Right lobe of liver (tissue), 6 donors: Measurements from ENCODE around the gene UNC119B. TPM values are rescaled to one million over a fixed set of nuclear protein-coding genes. Genes with fewer than 3 reads are reported as not detected.

Experiments
- ATAC-seq, 4 donors: fragments of 200-7000 bp; cut with Tn5 transposase; one replicate each; pipeline ENCODE4 v1.9.1; 2020; ENCODE audit warnings: mild to moderate bottlenecking in 4 of 4, moderate library complexity in 4 of 4
- DNase-seq, 3 donors: peaks; one replicate each; pipeline ENCODE4 v3.0.0-alpha.2; 2020
- H3K27ac ChIP-seq, 3 donors: fragments of 200-600 bp; one replicate each; pipeline ENCODE4 v1.8.0; 2022
- H3K27me3 ChIP-seq, 2 donors: fragments of 200-600 bp; one replicate each; pipeline ENCODE4 v1.8.0; 2022
- H3K36me3 ChIP-seq, 4 donors: fragments of 200-600 bp; sonication (generic) in 1 of 4; one replicate each; pipeline versions ENCODE4 v1.5.1 to v1.8.0; 2017 to 2022; ENCODE audit warnings: control low read depth in 1 of 4
- H3K4me1 ChIP-seq, 4 donors: fragments of 200-600 bp; sonication (generic) in 1 of 4; one replicate each; pipeline versions ENCODE4 v1.5.1 to v1.8.0; 2017 to 2022; ENCODE audit warnings: control low read depth in 1 of 4
- H3K4me3 ChIP-seq, 3 donors: fragments of 200-600 bp; one replicate each; pipeline ENCODE4 v1.8.0; 2022
- H3K9me3 ChIP-seq, 4 donors: fragments of 200-600 bp; sonication (generic) in 1 of 4; one replicate each; pipeline versions ENCODE4 v1.5.1 to v1.8.0; 2017 to 2022; ENCODE audit warnings: control low read depth in 1 of 4
- POLR2A ChIP-seq: fragments of 450-650 bp; IDR thresholded peaks from one replicate; pipeline ENCODE4 v1.6.1; 2017; ENCODE audit warnings: antibody characterized with exemption, mild to moderate bottlenecking
- WGBS: methylation state at CpG from one replicate; pipeline ENCODE4 v1.1.6; 2018; ENCODE audit warnings: low coverage, low lambda C conversion rate; ENCODE audit not compliant: insufficient coverage; ENCODE audit errors: missing lambda C conversion rate; 5-methylcytosine and 5-hydroxymethylcytosine counted together
- intact Hi-C, 2 donors: fragments of 100-400 bp; cut with DNase I; formaldehyde crosslinking; loops; one replicate each; pipeline versions ENCODE4 v1.11.2 to v1.14.1; 2022
- total RNA-seq, 6 experiments: library from RNA; depleted of rRNA in 2 of 6; stranded (reverse); fragments of >200 nt in 2 of 6; fragmentation: NEBNext Ultra II Directional in 3 of 6; extraction: Animal tissue kit (Norgen Biotek cat#: 25700) in 3 of 6; gene quantifications; one replicate each; pipeline versions ENCODE4 v1.1.0 to v1.2.4, GENCODE V29; 2016 to 2023
- TF ChIP-seq, protein P1 (sequence below), 4 donors: fragments of 200-600 bp in 3 of 4; fragments of 450-650 bp in 1 of 4; IDR thresholded peaks; one replicate each; pipeline versions ENCODE4 v1.5.1 to v1.8.0; 2016 to 2022; ENCODE audit warnings: antibody characterized with exemption in 4 of 4, mild to moderate bottlenecking in 2 of 4
- donor health status: DM: no; HTN: yes; CAD: no.
- donor health status: DM: no; HTN: no; CAD: no.
- donor health status: DM: no; HTN: no; CAD: no.
- donor health status: DM: no; HTN: yes; CAD: no.
- donor health status: DM: no; HTN: yes; CAD: no.

Gene UNC119B
- total RNA-seq, 6 experiments from 2014 or later = 4.7 to 10.2 (median 6.6) TPM

DNA sequence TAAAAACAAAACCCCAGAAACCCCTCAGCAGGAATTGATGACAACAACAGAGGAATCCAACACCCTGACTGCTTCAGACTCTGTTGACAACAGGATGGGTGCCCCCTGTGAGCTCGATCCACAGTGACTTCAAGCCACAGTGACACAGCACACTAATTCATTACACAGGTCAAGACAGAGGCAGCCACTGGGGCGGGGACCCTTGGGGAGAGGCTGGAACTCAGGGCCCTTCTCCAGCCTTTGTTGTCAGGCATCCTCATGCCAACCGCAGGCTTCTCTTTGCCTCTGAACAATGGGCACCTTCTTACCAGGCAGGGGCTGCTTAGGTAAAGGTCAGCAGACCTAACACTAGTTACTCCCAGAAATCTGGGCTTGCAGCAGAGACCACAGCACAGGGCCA, 53.0 kb downstream of the UNC119B start:
- DNase-seq (no peak), ATAC-seq (no peak)
- no peaks in the 10 kb centered on the region for H3K9me3 ChIP-seq
- TF ChIP-seq, protein P1, sequence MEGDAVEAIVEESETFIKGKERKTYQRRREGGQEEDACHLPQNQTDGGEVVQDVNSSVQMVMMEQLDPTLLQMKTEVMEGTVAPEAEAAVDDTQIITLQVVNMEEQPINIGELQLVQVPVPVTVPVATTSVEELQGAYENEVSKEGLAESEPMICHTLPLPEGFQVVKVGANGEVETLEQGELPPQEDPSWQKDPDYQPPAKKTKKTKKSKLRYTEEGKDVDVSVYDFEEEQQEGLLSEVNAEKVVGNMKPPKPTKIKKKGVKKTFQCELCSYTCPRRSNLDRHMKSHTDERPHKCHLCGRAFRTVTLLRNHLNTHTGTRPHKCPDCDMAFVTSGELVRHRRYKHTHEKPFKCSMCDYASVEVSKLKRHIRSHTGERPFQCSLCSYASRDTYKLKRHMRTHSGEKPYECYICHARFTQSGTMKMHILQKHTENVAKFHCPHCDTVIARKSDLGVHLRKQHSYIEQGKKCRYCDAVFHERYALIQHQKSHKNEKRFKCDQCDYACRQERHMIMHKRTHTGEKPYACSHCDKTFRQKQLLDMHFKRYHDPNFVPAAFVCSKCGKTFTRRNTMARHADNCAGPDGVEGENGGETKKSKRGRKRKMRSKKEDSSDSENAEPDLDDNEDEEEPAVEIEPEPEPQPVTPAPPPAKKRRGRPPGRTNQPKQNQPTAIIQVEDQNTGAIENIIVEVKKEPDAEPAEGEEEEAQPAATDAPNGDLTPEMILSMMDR (IDR thresholded peaks at IDR 0.05) = no peak
- TF ChIP-seq POLR2A = no peak
- no peaks in the 10 kb centered on the region for H3K27me3 ChIP-seq
- H3K4me1 ChIP-seq = no peaks in the 10 kb centered on the region
- H3K36me3 ChIP-seq = peaks cover 0 to 58% (median 15%) of the 10 kb centered on the region in 4 donors
- H3K4me3 ChIP-seq = no peak overlapping the region
- H3K27ac ChIP-seq = no peak overlapping the region
- intact Hi-C loops = no loop called here
- 80% methylated on average over 1 of the region's 3 CpGs for WGBS

DNA sequence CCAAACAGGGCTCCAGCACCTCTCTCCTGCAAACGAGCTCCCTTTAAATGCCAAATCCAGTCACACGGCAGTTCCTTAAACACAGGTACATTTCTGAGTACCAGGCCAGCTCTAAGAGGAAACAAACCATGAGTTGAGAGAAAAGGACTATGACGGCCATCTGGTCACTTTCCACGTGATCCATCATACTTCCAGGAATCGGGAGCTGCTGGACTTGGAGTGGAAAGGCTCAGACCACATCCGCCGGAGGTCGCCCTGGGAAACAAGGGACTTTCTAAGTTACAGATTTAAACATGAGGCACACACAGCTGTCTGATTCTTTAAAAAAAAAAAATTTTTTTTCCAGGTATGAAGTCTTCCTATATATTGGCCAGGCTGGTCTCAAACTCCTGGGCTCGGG, 54.6 kb downstream of the UNC119B start:
- H3K4me3 ChIP-seq = no peak overlapping the region
- no peak for TF ChIP-seq POLR2A
- TF ChIP-seq, protein P1 (IDR thresholded peaks at IDR 0.05) = no peak
- DNase-seq = no peak
- H3K4me1 ChIP-seq = no peaks in the 10 kb centered on the region
- H3K9me3 ChIP-seq = no peaks in the 10 kb centered on the region
- intact Hi-C loops = no loop called here
- ATAC-seq = no peak
- no peaks in the 10 kb centered on the region for H3K27me3 ChIP-seq
- no peak overlapping the region for H3K27ac ChIP-seq
- WGBS = 84% methylated on average over 8 of the region's 9 CpGs
- peaks cover 0 to 67% (median 15%) of the 10 kb centered on the region in 4 donors for H3K36me3 ChIP-seq

DNA sequence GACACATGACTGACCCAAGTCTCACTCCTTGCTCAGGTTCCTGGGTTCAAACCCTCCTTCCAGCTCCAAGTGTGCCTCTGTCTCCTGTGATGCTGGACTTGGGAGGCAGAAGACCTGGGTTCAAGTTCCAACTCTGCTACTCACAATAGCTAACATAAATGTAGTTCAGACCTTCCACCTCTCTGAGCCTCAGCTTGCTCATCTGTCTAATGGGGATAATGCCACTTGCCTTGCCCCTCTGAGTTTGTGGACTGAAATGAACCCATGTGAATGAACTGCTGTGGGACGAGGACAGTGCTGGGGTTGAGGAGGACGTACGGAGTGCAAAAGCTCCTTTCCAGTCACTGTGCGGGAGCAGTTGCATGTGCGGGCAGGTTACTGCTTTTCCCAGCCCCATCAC, 56.3 kb downstream of the UNC119B start:
- H3K36me3 ChIP-seq = peaks cover 0 to 63% (median 15%) of the 10 kb centered on the region in 4 donors
- no peaks in the 10 kb centered on the region for H3K9me3 ChIP-seq
- H3K4me1 ChIP-seq = no peaks in the 10 kb centered on the region
- intact Hi-C loops = no loop called here
- no peaks in the 10 kb centered on the region for H3K27me3 ChIP-seq
- WGBS = 72% methylated on average over 5 of the region's 5 CpGs
- no peak overlapping the region for H3K27ac ChIP-seq
- ATAC-seq (no peak), DNase-seq (no peak)
- no peak overlapping the region for H3K4me3 ChIP-seq
- TF ChIP-seq POLR2A = no peak
- TF ChIP-seq, protein P1 (IDR thresholded peaks at IDR 0.05) = no peak

DNA sequence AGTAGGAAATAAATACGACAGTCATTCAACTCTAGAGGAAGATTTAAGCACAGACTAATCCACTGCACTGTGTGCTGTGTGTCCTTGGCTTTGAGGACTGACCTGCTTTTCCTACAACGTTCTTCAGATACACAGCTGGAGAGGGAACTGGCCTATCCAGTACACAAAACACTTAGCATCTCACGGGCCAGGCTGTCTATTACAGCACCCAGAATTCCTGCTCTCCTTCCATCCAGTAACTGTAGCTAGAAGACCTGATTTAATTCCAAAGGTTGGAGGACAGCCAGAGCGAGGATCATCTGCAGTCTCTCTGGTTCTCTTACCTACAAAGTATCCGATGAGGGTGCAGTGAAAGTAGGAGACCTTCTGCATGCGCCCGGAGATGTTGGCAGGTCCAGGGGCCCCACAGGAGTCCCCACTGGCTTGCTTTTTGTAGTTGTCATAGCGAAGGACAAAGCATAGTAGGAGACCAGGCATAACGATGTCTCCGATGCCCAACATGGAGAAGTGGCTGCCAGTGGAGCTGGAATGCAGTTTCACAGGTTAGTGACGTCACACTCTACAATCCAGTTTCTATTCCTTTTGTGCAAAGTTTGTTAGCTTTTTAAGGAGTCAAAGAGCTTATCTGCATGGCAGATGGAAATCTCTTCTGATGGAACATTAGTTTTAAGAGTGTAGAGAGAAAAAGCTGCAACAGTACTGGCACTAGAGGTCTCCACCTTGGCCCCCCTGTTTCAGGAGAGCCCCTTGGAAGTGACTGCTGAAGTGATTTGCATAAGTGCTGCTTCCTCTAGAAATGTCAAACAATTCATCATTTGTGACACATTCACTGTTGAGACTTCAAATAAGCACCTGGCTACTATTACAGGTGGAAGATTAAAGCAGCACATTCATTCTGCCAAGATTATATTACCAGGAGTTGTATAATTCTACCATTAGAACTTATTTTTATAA, 57.1 kb downstream of the UNC119B start:
- H3K36me3 ChIP-seq = peaks cover 0 to 63% (median 15%) of the 10 kb centered on the region in 4 donors
- H3K27ac ChIP-seq = no peak overlapping the region

More for the DNA sequence above, 57.1 kb downstream of the UNC119B start:
- Histone ChIP-seq H3K9me3 (no peaks in the 10 kb centered on the region), H3K4me1 (no peaks in the 10 kb centered on the region), H3K4me3 (no peak overlapping the region), H3K27me3 (no peaks in the 10 kb centered on the region)
- no peak for ATAC-seq
- intact Hi-C loops = no loop called here
- TF ChIP-seq POLR2A = no peak
- TF ChIP-seq, protein P1 (IDR thresholded peaks at IDR 0.05) = no peak
- 88% methylated on average over 5 of the region's 11 CpGs for WGBS
- no peak for DNase-seq
